WTC11 (cell line): ENCODE measurements around the gene ZNF771. TPM values are rescaled to one million over a fixed set of nuclear protein-coding genes. Genes with fewer than 3 reads are reported as not detected.

Experiments used
- ATAC-seq: fragments of 200-7000 bp; cut with Tn5 transposase; 2 replicates; pipeline ENCODE4 v1.10.0; 2021; ENCODE audit warnings: mild to moderate bottlenecking, moderate library complexity
- CTCF ChIA-PET: fragments of 300-600 bp; sonication (Branson Sonifier 250); formaldehyde crosslinking; loops from one replicate; lab custom pipeline; 2021; ENCODE audit warnings: antibody characterized with exemption; lab: Charles Lee
- POLR2A ChIA-PET: fragments of 350-600 bp; sonication (Branson Sonifier 250); formaldehyde crosslinking; loops from one replicate; lab custom pipeline; 2021; ENCODE audit warnings: antibody characterized with exemption; lab: Charles Lee
- DNase-seq: peaks from one replicate; pipeline ENCODE4 v3.0.0; 2021; ENCODE audit warnings: low spot score
- H3K27ac Mint-ChIP-seq: 2 replicates; pipeline ENCODE4 v1.8.0; 2021; ENCODE audit warnings: mixed read lengths
- H3K27me3 Mint-ChIP-seq: 2 replicates; pipeline ENCODE4 v1.8.0; 2021; ENCODE audit warnings: low read depth, mild to moderate bottlenecking, moderate library complexity, mixed read lengths
- H3K36me3 Mint-ChIP-seq: 2 replicates; pipeline ENCODE4 v1.8.0; 2021; ENCODE audit warnings: mixed read lengths
- H3K4me1 Mint-ChIP-seq: 2 replicates; pipeline ENCODE4 v1.8.0; 2022; ENCODE audit warnings: mixed read lengths
- H3K4me3 Mint-ChIP-seq: 2 replicates; pipeline ENCODE4 v1.8.0; 2021; ENCODE audit warnings: mild to moderate bottlenecking, moderate library complexity, mixed read lengths
- H3K9me3 Mint-ChIP-seq: 2 replicates; pipeline ENCODE4 v1.8.0; 2021; ENCODE audit warnings: mixed read lengths
- ARID4B ChIP-seq: sonication (generic); formaldehyde crosslinking; IDR thresholded peaks from 2 replicates; pipeline ENCODE4 v1.8.0; 2023; ENCODE audit warnings: missing genetic modification reagents, mild to moderate bottlenecking, borderline replicate concordance
- ATF3 ChIP-seq: sonication (generic); formaldehyde crosslinking; conservative IDR thresholded peaks from 2 replicates; pipeline ENCODE4 v1.8.1; 2022; ENCODE audit warnings: mild to moderate bottlenecking, missing genetic modification reagents
- ATF6 ChIP-seq: sonication (generic); formaldehyde crosslinking; IDR thresholded peaks from 2 replicates; pipeline ENCODE4 v1.8.1; 2023; ENCODE audit warnings: mild to moderate bottlenecking, missing genetic modification reagents
- CREB1 ChIP-seq: sonication (generic); formaldehyde crosslinking; IDR thresholded peaks from 2 replicates; pipeline ENCODE4 v1.8.0; 2023; ENCODE audit warnings: mild to moderate bottlenecking, missing genetic modification reagents
- EMX1 ChIP-seq: fragments of 250-450 bp; sonication (Bioruptor Pico); IDR thresholded peaks from 2 replicates; pipeline ENCODE4 v1.8.0; 2021; ENCODE audit warnings: mild to moderate bottlenecking
- ETV6 ChIP-seq: sonication (generic); formaldehyde crosslinking; IDR thresholded peaks from 2 replicates; pipeline ENCODE4 v1.8.1; 2022; ENCODE audit warnings: mild to moderate bottlenecking, missing genetic modification reagents
- FOXJ3 ChIP-seq: sonication (generic); formaldehyde crosslinking; IDR thresholded peaks from 2 replicates; pipeline ENCODE4 v1.9.0; 2021; ENCODE audit warnings: missing genetic modification reagents, mild to moderate bottlenecking, borderline replicate concordance
- GABPB1 ChIP-seq: sonication (generic); formaldehyde crosslinking; IDR thresholded peaks from 2 replicates; pipeline ENCODE4 v1.8.1; 2023; ENCODE audit warnings: mild to moderate bottlenecking, missing genetic modification reagents
- GRHL2 ChIP-seq: fragments of 250-450 bp; sonication (Bioruptor Pico); IDR thresholded peaks from 2 replicates; pipeline ENCODE4 v1.8.0; 2022; ENCODE audit warnings: mild to moderate bottlenecking, moderate library complexity; ENCODE audit not compliant: insufficient replicate concordance, severe bottlenecking
- IRF2 ChIP-seq: sonication (generic); formaldehyde crosslinking; IDR thresholded peaks from 2 replicates; pipeline ENCODE4 v1.8.0; 2022; ENCODE audit warnings: low read depth, missing genetic modification reagents, borderline replicate concordance
- JUN ChIP-seq: sonication (generic); formaldehyde crosslinking; IDR thresholded peaks from 2 replicates; pipeline ENCODE4 v1.8.0; 2023; ENCODE audit warnings: mild to moderate bottlenecking, missing genetic modification reagents
- NFATC4 ChIP-seq: fragments of 250-450 bp; sonication (Bioruptor Pico); IDR thresholded peaks from 2 replicates; pipeline ENCODE4 v1.9.0; 2021; ENCODE audit warnings: mild to moderate bottlenecking
- NR1H2 ChIP-seq: sonication (generic); formaldehyde crosslinking; IDR thresholded peaks from 2 replicates; pipeline ENCODE4 v1.9.0; 2021; ENCODE audit warnings: mild to moderate bottlenecking, moderate library complexity, missing genetic modification reagents
- NR2C2 ChIP-seq: sonication (generic); formaldehyde crosslinking; IDR thresholded peaks from 2 replicates; pipeline ENCODE4 v1.8.0; 2022; ENCODE audit warnings: mild to moderate bottlenecking, missing genetic modification reagents
- NR3C1 ChIP-seq: sonication (generic); formaldehyde crosslinking; conservative IDR thresholded peaks from 2 replicates; pipeline ENCODE4 v1.8.1; 2023; ENCODE audit warnings: low read depth, mild to moderate bottlenecking, missing genetic modification reagents
- TCF7 ChIP-seq: sonication (generic); formaldehyde crosslinking; IDR thresholded peaks from 2 replicates; pipeline ENCODE4 v1.8.0; 2022; ENCODE audit warnings: mild to moderate bottlenecking, low read depth, missing genetic modification reagents, moderate library complexity
- TEAD4 ChIP-seq: sonication (generic); formaldehyde crosslinking; IDR thresholded peaks from 2 replicates; pipeline ENCODE4 v1.8.0; 2022; ENCODE audit warnings: mild to moderate bottlenecking, missing genetic modification reagents
- ZMAT4 ChIP-seq: fragments of 250-450 bp; sonication (Bioruptor Pico); IDR thresholded peaks from 2 replicates; pipeline ENCODE4 v1.9.0; 2021; ENCODE audit warnings: mild to moderate bottlenecking
- ZNF263 ChIP-seq: sonication (generic); formaldehyde crosslinking; IDR thresholded peaks from 2 replicates; pipeline ENCODE4 v1.8.1; 2022; ENCODE audit warnings: low read depth, mild to moderate bottlenecking, moderate library complexity, missing genetic modification reagents
- ZNF317 ChIP-seq: sonication (generic); formaldehyde crosslinking; IDR thresholded peaks from 2 replicates; pipeline ENCODE4 v1.8.1; 2023; ENCODE audit warnings: low read depth, mild to moderate bottlenecking, moderate library complexity, missing genetic modification reagents, borderline replicate concordance
- ZNF416 ChIP-seq: fragments of 250-450 bp; sonication (Bioruptor Pico); IDR thresholded peaks from 2 replicates; pipeline ENCODE4 v1.9.0; 2021; ENCODE audit warnings: mild to moderate bottlenecking, inconsistent platforms
- ZNF425 ChIP-seq: fragments of 250-450 bp; sonication (Bioruptor Pico); conservative IDR thresholded peaks from 2 replicates; pipeline ENCODE4 v1.9.0; 2021; ENCODE audit warnings: mild to moderate bottlenecking
- total RNA-seq: library from RNA; stranded (reverse); gene quantifications from 3 replicates; pipeline ENCODE4 v1.2.3, GENCODE V29; 2021

ZNF771 gene
- total RNA-seq, 1 experiment from 2014 or later: 10.0 TPM

- Mint-ChIP-seq H3K9me3 (no peaks in the 10 kb centered on the region), H3K4me3 (peak overlapping the region; percentile 55), H3K4me1 (peaks cover 9% of the 10 kb centered on the region), H3K27me3 (no peaks in the 10 kb centered on the region)
- ChIA-PET CTCF (interaction anchor here (0.5 to 5.7 kb wide), 21 partner anchors 8 to 325 kb away, joined by 3 to 73 read pairs (median 7); partner anchors contain the start of genes DCTPP1, FBRS, PRR14 and TBX6), POLR2A (interaction anchor here (0.8 to 1.5 kb wide), 8 partner anchors 7 to 351 kb away, joined by 3 to 12 read pairs (median 4); partner anchors contain the start of genes ALDOA, ZNF688 and ZNF771)
- DNase-seq (no peak), ATAC-seq (peak; percentile 6; the same call in 1 of the 2 replicates)
- no peak for TF ChIP-seq NR2C2 (CRISPR knock-in tag)
- TF ChIP-seq GRHL2 (CRISPR knock-in tag): no peak
- no peak for TF ChIP-seq ATF3 (CRISPR knock-in tag)
- TF ChIP-seq, all 79 proteins: peak for 0
- H3K27ac Mint-ChIP-seq: no peak overlapping the region; the same call in 1 of the 2 replicates
- H3K36me3 Mint-ChIP-seq: peaks cover 34% of the 10 kb centered on the region
These were observed 9.5 kb downstream of the ZNF771 start for GRCh38 chr16:30416624-30417528.

- no peaks in the 10 kb centered on the region for H3K9me3 Mint-ChIP-seq
- H3K36me3 Mint-ChIP-seq: peaks cover 34% of the 10 kb centered on the region
- TF ChIP-seq ZNF317: 0 out of 2 replicates have a peak, but pooled peaks have one; percentile 51
- peak; percentile 88 for TF ChIP-seq TCF7 (CRISPR knock-in tag)
- TF ChIP-seq ZNF263 (CRISPR knock-in tag): 0 out of 2 replicates have a peak, but pooled peaks have one; percentile 56
- TF ChIP-seq NR3C1 (CRISPR knock-in tag): peak; percentile 90
- peak; percentile 95 for TF ChIP-seq ARID4B (CRISPR knock-in tag)
- TF ChIP-seq EMX1: peak; percentile 70; the same call in 1 of the 2 replicates
- TF ChIP-seq ZMAT4 (CRISPR knock-in tag): no peak
- TF ChIP-seq GABPB1 (CRISPR knock-in tag): no peak
- no peak for TF ChIP-seq ZNF425 (CRISPR knock-in tag)
- TF ChIP-seq ZNF416: no peak
- peak; percentile 60; the same call in 1 of the 2 replicates for TF ChIP-seq NFATC4 (CRISPR knock-in tag)
- TF ChIP-seq ATF6 (CRISPR knock-in tag): no peak
- TF ChIP-seq ETV6 (CRISPR knock-in tag): peak; percentile 96
- 0 out of 2 replicates have a peak, but pooled peaks have one; percentile 39 for TF ChIP-seq IRF2
- TF ChIP-seq JUN (CRISPR knock-in tag): peak; percentile 83; the same call in 1 of the 2 replicates
- no peak for TF ChIP-seq FOXJ3
- no peak for TF ChIP-seq CREB1 (CRISPR knock-in tag)
- no peak; the same call in 1 of the 2 replicates for TF ChIP-seq TEAD4 (CRISPR knock-in tag)
- TF ChIP-seq NR1H2 (CRISPR knock-in tag): no peak
These were observed 10.3 kb downstream of the ZNF771 start for GRCh38 chr16:30417529-30418349.

More at GRCh38 chr16:30417529-30418349, 10.3 kb downstream of the ZNF771 start:
- ATAC-seq: peak; percentile 88
- ChIA-PET POLR2A (interaction anchor here (0.6 to 1.5 kb wide), 18 partner anchors 8 to 352 kb away, joined by 3 to 15 read pairs (median 4); partner anchors contain the start of genes ALDOA, DCTPP1, ZNF48 and ZNF688), CTCF (interaction anchor here (0.5 to 5.7 kb wide), 27 partner anchors 9 to 326 kb away, joined by 3 to 73 read pairs (median 5); partner anchors contain the start of genes DCTPP1, FBRS, GDPD3 and PRR14)
- peak; percentile 88 for DNase-seq
- Mint-ChIP-seq H3K27ac (no peak overlapping the region), H3K4me3 (peak overlapping the region; percentile 54), H3K27me3 (no peaks in the 10 kb centered on the region), H3K4me1 (peaks cover 9% of the 10 kb centered on the region)
